Peyer's patch (tissue), 4 donors: ENCODE results near the gene SPINDOC.

Experiments used
- POLR2A ChIP-seq, 2 donors: fragments of 450-650 bp; IDR thresholded peaks; one replicate each; pipeline ENCODE4 v1.5.1; 2017; ENCODE audit warnings: antibody characterized with exemption in 2 of 2, mild to moderate bottlenecking in 2 of 2, moderate library complexity in 2 of 2
- TF ChIP-seq, protein P1 (sequence below), 6 experiments: fragments of 450-650 bp in 4 of 6; fragments of 200-600 bp in 2 of 6; sonication (generic) in 1 of 6; IDR thresholded peaks; one replicate each; pipeline ENCODE4 v1.5.1; 2017 to 2019; ENCODE audit warnings: antibody characterized with exemption in 6 of 6, mild to moderate bottlenecking in 3 of 6, moderate library complexity in 1 of 6

DNA sequence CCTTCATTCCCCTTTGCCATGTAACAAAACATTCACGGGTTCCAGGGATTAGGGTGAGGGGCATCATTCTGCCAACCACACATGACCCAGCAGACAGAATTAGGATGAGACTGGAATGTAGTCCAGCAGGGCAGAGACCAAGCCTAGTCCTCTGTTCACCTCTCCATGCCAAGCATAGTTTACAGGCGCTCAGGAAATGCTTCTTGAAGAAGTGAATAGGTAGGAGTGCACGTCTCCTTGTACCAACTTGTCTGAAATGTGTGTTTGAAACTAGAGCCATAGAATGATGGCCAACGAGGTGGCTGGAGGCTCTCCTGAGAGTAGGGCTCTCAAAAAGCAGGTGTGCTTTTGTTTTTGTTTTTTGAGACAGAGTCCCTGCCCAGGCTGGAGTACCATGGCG lies 8.2 kb downstream of the SPINDOC start:
- TF ChIP-seq, protein P1, sequence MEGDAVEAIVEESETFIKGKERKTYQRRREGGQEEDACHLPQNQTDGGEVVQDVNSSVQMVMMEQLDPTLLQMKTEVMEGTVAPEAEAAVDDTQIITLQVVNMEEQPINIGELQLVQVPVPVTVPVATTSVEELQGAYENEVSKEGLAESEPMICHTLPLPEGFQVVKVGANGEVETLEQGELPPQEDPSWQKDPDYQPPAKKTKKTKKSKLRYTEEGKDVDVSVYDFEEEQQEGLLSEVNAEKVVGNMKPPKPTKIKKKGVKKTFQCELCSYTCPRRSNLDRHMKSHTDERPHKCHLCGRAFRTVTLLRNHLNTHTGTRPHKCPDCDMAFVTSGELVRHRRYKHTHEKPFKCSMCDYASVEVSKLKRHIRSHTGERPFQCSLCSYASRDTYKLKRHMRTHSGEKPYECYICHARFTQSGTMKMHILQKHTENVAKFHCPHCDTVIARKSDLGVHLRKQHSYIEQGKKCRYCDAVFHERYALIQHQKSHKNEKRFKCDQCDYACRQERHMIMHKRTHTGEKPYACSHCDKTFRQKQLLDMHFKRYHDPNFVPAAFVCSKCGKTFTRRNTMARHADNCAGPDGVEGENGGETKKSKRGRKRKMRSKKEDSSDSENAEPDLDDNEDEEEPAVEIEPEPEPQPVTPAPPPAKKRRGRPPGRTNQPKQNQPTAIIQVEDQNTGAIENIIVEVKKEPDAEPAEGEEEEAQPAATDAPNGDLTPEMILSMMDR (IDR thresholded peaks at IDR 0.05): no peak
- no peak for TF ChIP-seq POLR2A (IDR thresholded peaks at IDR 0.05)
